Uterus (tissue), 4 donors: Measurements from ENCODE around the gene PTGES. TPM values are rescaled to one million over a fixed set of nuclear protein-coding genes. Genes with fewer than 3 reads are reported as not detected.

Source experiments
- DNase-seq, 2 donors: peaks; one replicate each; pipeline ENCODE4 v3.0.0-alpha.2; 2019 to 2020
- H3K27ac ChIP-seq, 2 donors: fragments of 200-600 bp; sonication (generic); 1 replicate in 1 of 2; 2 replicates in 1 of 2; pipeline ENCODE4 v1.5.1; 2016 to 2018
- H3K27me3 ChIP-seq, 2 donors: fragments of 200-600 bp; sonication (generic); one replicate each; pipeline ENCODE4 v1.5.1; 2018 to 2019; ENCODE audit warnings: control low read depth in 1 of 2
- H3K36me3 ChIP-seq, 2 donors: fragments of 200-600 bp; sonication (generic); one replicate each; pipeline ENCODE4 v1.5.1; 2019; ENCODE audit warnings: control low read depth in 1 of 2
- H3K4me1 ChIP-seq, 2 donors: fragments of 200-600 bp; sonication (generic); one replicate each; pipeline ENCODE4 v1.5.1; 2018 to 2019; ENCODE audit warnings: control low read depth in 1 of 2
- H3K4me3 ChIP-seq, 2 donors: fragments of 200-600 bp; sonication (generic); 1 replicate in 1 of 2; 2 replicates in 1 of 2; pipeline ENCODE4 v1.5.1; 2018 to 2019; ENCODE audit warnings: mild to moderate bottlenecking in 1 of 2
- H3K9me3 ChIP-seq, 2 donors: fragments of 200-600 bp; sonication (generic); one replicate each; pipeline ENCODE4 v1.5.1; 2019; ENCODE audit warnings: control low read depth in 1 of 2
- CTCF ChIP-seq, 4 experiments: fragments of 200-600 bp in 2 of 4; fragments of 450-650 bp in 2 of 4; sonication (generic) in 2 of 4; IDR thresholded peaks; one replicate each; pipeline ENCODE4 v1.5.1; 2016 to 2019; ENCODE audit warnings: antibody characterized with exemption in 4 of 4, mild to moderate bottlenecking in 2 of 4, moderate library complexity in 1 of 4
- POLR2A ChIP-seq, 2 donors: fragments of 450-650 bp; IDR thresholded peaks; one replicate each; pipeline ENCODE4 v1.6.1; 2016; ENCODE audit warnings: antibody characterized with exemption in 2 of 2, mild to moderate bottlenecking in 1 of 2, moderate library complexity in 1 of 2
- intact Hi-C: fragments of 100-400 bp; cut with DNase I; formaldehyde crosslinking; loops from one replicate; pipeline ENCODE4 v1.15.1; 2023; ENCODE audit warnings: low total_unique reads
- total RNA-seq, 4 donors: library from RNA; depleted of rRNA in 3 of 4; stranded (reverse); fragments of >200 nt in 3 of 4; gene quantifications; one replicate each; pipeline versions ENCODE4 v1.1.0 to v1.2.4, GENCODE V29; 2014 to 2023
- donor health status: DM: yes; HTN: yes; CAD: no.

PTGES gene
- total RNA-seq, 4 donors from 2014 or later: 1.3 to 7.5 (median 4.2) TPM; not detected in 1

GRCh38 chr9:129692534-129692933 is 60.3 kb downstream of the PTGES start:
- intact Hi-C loops: no loop called here
- H3K9me3 ChIP-seq: no peaks in the 10 kb centered on the region
- H3K27me3 ChIP-seq: no peaks in the 10 kb centered on the region
- DNase-seq: no peak
- no peak for TF ChIP-seq CTCF (IDR thresholded peaks at IDR 0.05)
- TF ChIP-seq POLR2A (IDR thresholded peaks at IDR 0.05): no peak
- no peaks in the 10 kb centered on the region for H3K36me3 ChIP-seq
- H3K4me3 ChIP-seq: no peak overlapping the region
- H3K27ac ChIP-seq: no peak overlapping the region
- H3K4me1 ChIP-seq: peaks cover 0 to 6% of the 10 kb centered on the region in 2 donors

Other genes starting within 250 kb of the PTGES start
- gene C9orf50, start 131.9 kb downstream of the PTGES start, total RNA-seq: under 1 TPM in 1 of 4 donors, not detected in 3; 0.35 TPM
- gene NTMT1, start 126.9 kb downstream of the PTGES start, total RNA-seq: 10 to 100 TPM in 3 of 4 donors, 1 to 10 TPM in 1; 1.8 to 30.8 (median 21.6) TPM
- 10 to 100 TPM in 2 of 4 donors, 1 to 10 TPM in 2; 1.3 to 20.3 (median 8.5) TPM for gene ASB6, start 110.9 kb downstream of the PTGES start, total RNA-seq
- gene PRRX2, start 87.4 kb downstream of the PTGES start, total RNA-seq: 1 to 10 TPM in 2 of 4 donors, not detected in 2; 3.5 to 5.5 TPM
- gene TOR1B, start 50.1 kb upstream of the PTGES start, total RNA-seq: 10 to 100 TPM in 3 of 4 donors, 1 to 10 TPM in 1; 4.1 to 33.9 (median 13.2) TPM
- gene TOR1A, start 71.1 kb upstream of the PTGES start, total RNA-seq: 10 to 100 TPM; 13.1 to 40.3 (median 33.0) TPM
- 10 to 100 TPM; 17.4 to 56.9 (median 35.0) TPM for gene C9orf78, start 82.2 kb upstream of the PTGES start, total RNA-seq
- 10 to 100 TPM in 2 of 4 donors, 1 to 10 TPM in 2; 5.6 to 46.7 (median 11.1) TPM for gene USP20, start 82.4 kb upstream of the PTGES start, total RNA-seq